ENCODE results near the gene ACAD10. TPM values are rescaled to one million over a fixed set of nuclear protein-coding genes. Genes with fewer than 3 reads are reported as not detected.

Gene ACAD10
- total and polyA plus RNA-seq, 2 experiments from 2014 or later: 33.6 to 46.8 TPM

GRCh38 chr12:111781085-111781658 is 95.3 kb downstream of the ACAD10 start:
- H3K9me3 ChIP-seq (ENCODE audit: low read depth): no peaks in the 10 kb centered on the region
- H3K27ac ChIP-seq: no peak overlapping the region
- H3K4me3 ChIP-seq: no peak overlapping the region
- H3K36me3 ChIP-seq: peaks cover 16% of the 10 kb centered on the region
- no peak for DNase-seq (ENCODE audit: low read depth in 1 of 2, low spot score in 1 of 2)
- peaks cover 4% of the 10 kb centered on the region for H3K4me1 ChIP-seq (ENCODE audit: low read depth)
- no peaks in the 10 kb centered on the region for H3K27me3 ChIP-seq
- no peak for TF ChIP-seq CTCF (IDR thresholded peaks at IDR 0.05; ENCODE audit: low read depth, low read length)

- no peak for TF ChIP-seq CTCF (IDR thresholded peaks at IDR 0.05; ENCODE audit: low read depth, low read length)
Measured at GRCh38 chr12:111783046-111783445, 97.2 kb downstream of the ACAD10 start.

DNA sequence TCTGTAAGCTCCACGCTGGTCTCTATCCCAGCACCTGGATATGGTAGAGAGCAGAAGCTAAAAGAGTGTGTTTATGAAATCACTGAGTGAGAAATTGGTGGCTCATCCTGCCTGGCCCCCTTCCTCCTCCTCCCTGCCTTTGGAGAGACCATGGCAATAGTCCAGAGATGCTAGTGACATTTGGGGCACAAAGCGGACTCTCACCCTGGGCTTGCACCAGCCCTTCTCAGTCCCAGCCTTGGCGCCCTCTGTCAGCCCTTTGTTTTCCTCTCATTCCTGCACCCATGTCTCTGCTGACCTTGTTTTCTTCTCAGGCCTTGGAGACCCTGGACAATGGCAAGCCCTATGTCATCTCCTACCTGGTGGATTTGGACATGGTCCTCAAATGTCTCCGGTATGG is 99.1 kb downstream of the ACAD10 start:
- Histone ChIP-seq H3K4me1 (ENCODE audit: low read depth) (no peaks in the 10 kb centered on the region), H3K27ac (no peak overlapping the region), H3K36me3 (peaks cover 23% of the 10 kb centered on the region), H3K9me3 (ENCODE audit: low read depth) (no peaks in the 10 kb centered on the region), H3K27me3 (no peaks in the 10 kb centered on the region), H3K4me3 (no peak overlapping the region)
- no peak for TF ChIP-seq CTCF (IDR thresholded peaks at IDR 0.05; ENCODE audit: low read depth, low read length)
- DNase-seq (ENCODE audit: low read depth in 1 of 2, low spot score in 1 of 2): no peak

More at GRCh38 chr12:111783046-111783445, 97.2 kb downstream of the ACAD10 start:
- no peaks in the 10 kb centered on the region for H3K9me3 ChIP-seq (ENCODE audit: low read depth)
- H3K4me3 ChIP-seq: no peak overlapping the region
- peaks cover 16% of the 10 kb centered on the region for H3K36me3 ChIP-seq
- H3K27ac ChIP-seq: no peak overlapping the region
- H3K27me3 ChIP-seq: no peaks in the 10 kb centered on the region
- no peaks in the 10 kb centered on the region for H3K4me1 ChIP-seq (ENCODE audit: low read depth)
- DNase-seq (ENCODE audit: low read depth in 1 of 2, low spot score in 1 of 2): no peak

DNA sequence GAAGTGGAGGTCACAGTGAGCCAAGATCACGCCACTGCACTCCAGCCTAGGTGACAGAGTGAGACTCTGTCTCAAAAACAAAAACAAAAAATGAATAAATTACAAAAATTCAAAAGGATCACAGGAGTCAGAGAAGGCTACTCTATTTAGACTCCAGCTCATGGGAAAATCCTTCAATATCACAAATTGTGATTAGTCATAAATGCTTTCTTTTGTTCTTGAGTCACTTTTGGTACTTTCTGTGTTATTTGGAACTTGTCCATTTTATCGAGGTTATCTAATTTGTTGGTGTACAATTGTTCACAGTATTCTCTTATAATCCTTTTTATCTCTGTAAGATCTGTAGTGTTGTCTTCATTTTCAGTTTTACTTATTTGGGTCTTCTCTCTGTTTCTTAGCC is 99.8 kb downstream of the ACAD10 start:
- H3K27me3 ChIP-seq: no peaks in the 10 kb centered on the region
- H3K4me1 ChIP-seq (ENCODE audit: low read depth): no peaks in the 10 kb centered on the region
- no peaks in the 10 kb centered on the region for H3K9me3 ChIP-seq (ENCODE audit: low read depth)
- TF ChIP-seq CTCF (IDR thresholded peaks at IDR 0.05; ENCODE audit: low read depth, low read length): no peak
- peaks cover 30% of the 10 kb centered on the region for H3K36me3 ChIP-seq
- peak in 1 of 2 donors; percentile 52 for DNase-seq (ENCODE audit: low read depth in 1 of 2, low spot score in 1 of 2)
- no peak overlapping the region for H3K27ac ChIP-seq
- no peak overlapping the region for H3K4me3 ChIP-seq

- peak in 1 of 2 donors; percentile 87 for DNase-seq (ENCODE audit: low read depth in 1 of 2, low spot score in 1 of 2)
- Histone ChIP-seq H3K4me3 (no peak overlapping the region), H3K36me3 (peaks cover 40% of the 10 kb centered on the region), H3K4me1 (ENCODE audit: low read depth) (no peaks in the 10 kb centered on the region), H3K27ac (no peak overlapping the region), H3K9me3 (ENCODE audit: low read depth) (no peaks in the 10 kb centered on the region), H3K27me3 (no peaks in the 10 kb centered on the region)
- TF ChIP-seq CTCF (IDR thresholded peaks at IDR 0.05; ENCODE audit: low read depth, low read length): peak; percentile 50
Measured at GRCh38 chr12:111788178-111788654, 102.4 kb downstream of the ACAD10 start.

Measured in cardiac muscle cell (in vitro differentiated cells and primary cell).